Right atrium auricular region (tissue), 2 donors: ENCODE data around the gene RAB31. TPM values are rescaled to one million over a fixed set of nuclear protein-coding genes. Genes with fewer than 3 reads are reported as not detected.

Experiments
- DNase-seq: peaks from one replicate; pipeline ENCODE4 v3.0.0-alpha.2; 2019; ENCODE audit warnings: low spot score
- H3K27ac ChIP-seq, 2 donors: fragments of 200-600 bp; sonication (generic); 1 replicate in 1 of 2; 2 replicates in 1 of 2; pipeline ENCODE4 v1.5.1; 2016 to 2019
- H3K27me3 ChIP-seq, 2 donors: fragments of 200-600 bp; sonication (generic); one replicate each; pipeline versions ENCODE4 v1.5.1 to v1.6.0; 2017 to 2019
- H3K36me3 ChIP-seq: fragments of 200-600 bp; sonication (generic); one replicate; pipeline ENCODE4 v1.5.1; 2016
- H3K4me1 ChIP-seq, 2 donors: fragments of 200-600 bp; sonication (generic); one replicate each; pipeline versions ENCODE4 v1.5.1 to v1.6.0; 2017 to 2019
- H3K4me3 ChIP-seq, 2 donors: fragments of 200-600 bp; sonication (generic); 1 replicate in 1 of 2; 2 replicates in 1 of 2; pipeline ENCODE4 v1.5.1; 2017 to 2019; ENCODE audit warnings: mild to moderate bottlenecking in 1 of 2, moderate library complexity in 1 of 2
- H3K9me3 ChIP-seq, 2 donors: fragments of 200-600 bp; sonication (generic); one replicate each; pipeline ENCODE4 v1.5.1; 2019
- total RNA-seq, 2 donors: library from RNA; depleted of rRNA; stranded (reverse); fragments of >200 nt; gene quantifications; one replicate each; pipeline ENCODE4 v1.1.0, GENCODE V29; 2016
- TF ChIP-seq, protein P1 (sequence below), 2 donors: fragments of 200-600 bp; sonication (generic); IDR thresholded peaks; one replicate each; pipeline ENCODE4 v1.5.1; 2019; ENCODE audit warnings: antibody characterized with exemption in 2 of 2

RAB31 gene
- total RNA-seq, 2 donors from 2014 or later, result 9.9 to 29.2 TPM

DNA sequence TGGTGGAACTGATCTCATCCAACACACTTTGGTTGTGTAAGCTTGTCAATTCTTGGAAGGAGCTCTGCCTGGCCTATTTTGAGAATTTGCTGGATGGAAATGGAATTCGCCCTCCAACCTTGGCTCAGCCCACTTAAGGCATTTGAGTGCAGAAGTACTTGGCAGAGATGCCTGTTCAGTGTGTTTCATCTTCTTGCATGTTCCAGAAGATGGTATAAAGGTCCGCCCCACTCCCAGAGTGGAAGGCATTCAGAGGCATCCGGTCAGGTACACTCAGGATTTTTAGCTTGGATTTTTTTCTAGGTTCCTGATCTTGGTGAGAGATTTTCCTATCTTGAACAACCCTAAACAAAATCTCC is 116.4 kb downstream of the RAB31 start:
- peak; percentile 75 for DNase-seq
- H3K4me1 ChIP-seq, result peaks cover 0 to 48% of the 10 kb centered on the region in 2 donors
- no peaks in the 10 kb centered on the region for H3K27me3 ChIP-seq
- H3K4me3 ChIP-seq, result no peak overlapping the region
- no peaks in the 10 kb centered on the region for H3K9me3 ChIP-seq
- TF ChIP-seq, protein P1, sequence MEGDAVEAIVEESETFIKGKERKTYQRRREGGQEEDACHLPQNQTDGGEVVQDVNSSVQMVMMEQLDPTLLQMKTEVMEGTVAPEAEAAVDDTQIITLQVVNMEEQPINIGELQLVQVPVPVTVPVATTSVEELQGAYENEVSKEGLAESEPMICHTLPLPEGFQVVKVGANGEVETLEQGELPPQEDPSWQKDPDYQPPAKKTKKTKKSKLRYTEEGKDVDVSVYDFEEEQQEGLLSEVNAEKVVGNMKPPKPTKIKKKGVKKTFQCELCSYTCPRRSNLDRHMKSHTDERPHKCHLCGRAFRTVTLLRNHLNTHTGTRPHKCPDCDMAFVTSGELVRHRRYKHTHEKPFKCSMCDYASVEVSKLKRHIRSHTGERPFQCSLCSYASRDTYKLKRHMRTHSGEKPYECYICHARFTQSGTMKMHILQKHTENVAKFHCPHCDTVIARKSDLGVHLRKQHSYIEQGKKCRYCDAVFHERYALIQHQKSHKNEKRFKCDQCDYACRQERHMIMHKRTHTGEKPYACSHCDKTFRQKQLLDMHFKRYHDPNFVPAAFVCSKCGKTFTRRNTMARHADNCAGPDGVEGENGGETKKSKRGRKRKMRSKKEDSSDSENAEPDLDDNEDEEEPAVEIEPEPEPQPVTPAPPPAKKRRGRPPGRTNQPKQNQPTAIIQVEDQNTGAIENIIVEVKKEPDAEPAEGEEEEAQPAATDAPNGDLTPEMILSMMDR (IDR thresholded peaks at IDR 0.05), result no peak
- H3K27ac ChIP-seq, result peak overlapping the region; percentile 58 to 79
- no peaks in the 10 kb centered on the region for H3K36me3 ChIP-seq

DNA sequence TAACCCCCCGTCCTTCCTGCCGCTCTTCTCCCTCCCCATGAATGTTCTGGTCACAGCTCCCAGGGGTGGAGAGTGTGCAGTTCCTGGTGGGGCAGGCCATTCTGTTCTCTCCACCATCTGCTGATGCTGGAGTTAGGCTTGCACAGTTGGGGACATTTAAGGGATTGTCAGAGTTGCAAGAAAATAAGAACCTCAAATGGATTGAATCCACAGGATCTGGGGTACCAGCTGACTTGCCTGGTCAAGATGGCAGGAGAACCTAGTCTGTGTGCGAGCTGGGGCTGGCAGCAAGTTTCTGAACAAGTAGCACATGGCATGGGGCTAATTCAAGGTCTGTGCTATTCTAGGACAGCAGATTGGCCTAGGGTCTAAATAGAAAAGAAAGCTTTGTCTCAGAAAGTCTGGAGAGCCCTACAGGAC is 116.9 kb downstream of the RAB31 start:
- H3K4me3 ChIP-seq, result no peak overlapping the region
- peaks cover 0 to 48% of the 10 kb centered on the region in 2 donors for H3K4me1 ChIP-seq
- H3K36me3 ChIP-seq, result no peaks in the 10 kb centered on the region
- TF ChIP-seq, protein P1 (IDR thresholded peaks at IDR 0.05), result no peak
- peak overlapping the region; percentile 58 to 79 for H3K27ac ChIP-seq
- DNase-seq, result no peak
- no peaks in the 10 kb centered on the region for H3K9me3 ChIP-seq
- H3K27me3 ChIP-seq, result no peaks in the 10 kb centered on the region

DNA sequence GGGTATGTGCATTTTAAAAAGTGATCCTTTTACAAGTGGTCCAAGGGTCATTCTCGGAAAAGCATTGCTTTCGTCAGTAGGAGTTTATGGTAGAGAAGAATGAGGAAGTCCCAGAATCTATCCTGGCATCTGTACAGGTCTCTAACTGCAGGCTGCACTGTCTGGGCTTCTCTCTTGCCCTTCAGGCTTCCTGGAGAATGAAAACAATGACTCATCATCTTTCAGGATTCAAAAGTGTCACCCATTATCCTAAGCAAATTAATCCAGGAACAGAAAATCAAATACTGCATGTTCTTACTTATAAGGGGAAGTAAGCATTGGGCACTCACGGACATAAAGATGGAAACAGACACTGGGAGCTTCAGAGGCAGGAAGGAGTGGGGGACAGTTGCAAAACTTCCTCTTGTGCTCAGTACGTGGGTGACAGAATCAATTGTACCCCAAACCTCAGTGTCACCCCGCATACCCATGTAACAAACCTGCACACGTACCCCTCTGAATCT is 117.5 kb downstream of the RAB31 start:
- peaks cover 0 to 48% of the 10 kb centered on the region in 2 donors for H3K4me1 ChIP-seq

DNA sequence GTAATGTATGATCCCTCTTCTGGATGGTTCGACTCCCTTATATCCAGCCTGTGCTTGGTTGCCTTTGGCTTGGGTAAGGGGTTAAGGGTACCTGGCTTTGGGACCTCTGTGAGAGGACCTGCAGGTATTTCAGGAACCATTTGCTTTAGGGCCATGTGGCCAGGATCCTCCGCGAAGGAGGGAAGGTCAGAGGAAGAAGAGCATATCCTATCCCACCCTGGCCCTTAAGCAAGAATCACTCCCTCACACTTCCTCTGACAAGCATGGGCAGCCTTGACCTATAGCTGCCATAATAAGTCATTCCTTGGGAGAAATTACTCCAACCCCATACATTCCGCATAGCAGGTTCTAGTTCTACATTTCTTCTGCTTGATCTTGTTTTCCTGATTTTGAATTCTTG is 118.6 kb downstream of the RAB31 start:
- Histone ChIP-seq H3K27ac (peak overlapping the region in 1 of 2 donors; percentile 55), H3K4me3 (no peak overlapping the region), H3K27me3 (no peaks in the 10 kb centered on the region), H3K9me3 (no peaks in the 10 kb centered on the region), H3K4me1 (peaks cover 0 to 57% of the 10 kb centered on the region in 2 donors), H3K36me3 (no peaks in the 10 kb centered on the region)
- TF ChIP-seq, protein P1 (IDR thresholded peaks at IDR 0.05), result no peak
- no peak for DNase-seq

More for the DNA sequence above, 117.5 kb downstream of the RAB31 start:
- Histone ChIP-seq H3K36me3 (no peaks in the 10 kb centered on the region), H3K9me3 (no peaks in the 10 kb centered on the region), H3K4me3 (no peak overlapping the region), H3K27me3 (no peaks in the 10 kb centered on the region), H3K27ac (peak overlapping the region; percentile 58 to 79)
- no peak for DNase-seq
- TF ChIP-seq, protein P1 (IDR thresholded peaks at IDR 0.05), result no peak

DNA sequence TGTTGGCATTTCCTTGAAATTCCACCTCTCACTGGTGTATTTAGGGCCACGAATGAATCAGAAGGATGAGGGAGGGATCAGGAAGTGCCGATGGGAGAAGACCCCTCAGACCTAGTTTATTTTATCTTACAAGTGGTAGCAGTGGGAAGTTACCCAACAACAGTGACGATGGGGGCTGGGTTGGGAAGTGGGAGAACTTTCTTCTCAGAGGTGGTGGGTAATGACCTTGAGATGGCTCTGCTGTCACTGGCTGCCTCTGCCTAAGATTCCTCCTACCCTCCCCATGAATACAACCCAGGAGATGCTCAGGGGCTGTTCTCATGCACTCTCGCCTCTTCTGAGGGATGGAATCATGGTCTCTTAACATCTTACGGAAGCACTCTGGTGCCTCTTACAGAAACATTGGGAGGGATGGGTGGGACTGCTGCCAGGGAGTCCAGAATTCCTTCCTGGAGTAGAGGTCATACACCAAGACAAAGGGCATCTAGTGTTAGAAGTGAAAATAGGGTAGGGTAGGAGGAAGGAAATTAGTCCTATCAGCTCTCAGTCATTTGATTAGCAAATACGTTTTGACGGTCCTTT is 119.2 kb downstream of the RAB31 start:
- Histone ChIP-seq H3K27ac (peak overlapping the region; percentile 11 to 55), H3K4me3 (no peak overlapping the region), H3K27me3 (no peaks in the 10 kb centered on the region), H3K4me1 (peaks cover 0 to 62% of the 10 kb centered on the region in 2 donors), H3K36me3 (no peaks in the 10 kb centered on the region), H3K9me3 (no peaks in the 10 kb centered on the region)
- no peak for DNase-seq
- TF ChIP-seq, protein P1 (IDR thresholded peaks at IDR 0.05), result no peak
